Central memory CD4-positive, alpha-beta T cell (primary cell): ENCODE data around the gene RLN3.

Experiments
- DNase-seq: peaks from one replicate; pipeline ENCODE4 v3.0.0; 2022

RLN3 gene

GRCh38 chr19:14055396-14055795 lies 27.4 kb downstream of the RLN3 start:
- no peak for DNase-seq

- no peak for DNase-seq
These were observed 28.2 kb downstream of the RLN3 start for GRCh38 chr19:14056069-14056666.

GRCh38 chr19:14056741-14057356 lies 28.9 kb downstream of the RLN3 start:
- DNase-seq, result no peak

- DNase-seq, result no peak
These were observed 30.5 kb downstream of the RLN3 start for GRCh38 chr19:14058182-14059092.

GRCh38 chr19:14059093-14059480 lies 31.1 kb downstream of the RLN3 start:
- peak; percentile 26 for DNase-seq

- no peak for DNase-seq
These were observed 31.8 kb downstream of the RLN3 start for GRCh38 chr19:14059652-14060155.

GRCh38 chr19:14061081-14061749 lies 33.3 kb downstream of the RLN3 start:
- DNase-seq, result no peak

GRCh38 chr19:14061751-14062557 lies 34.0 kb downstream of the RLN3 start, which contains the start of gene PALM3:
PALM3 (minus strand) TSS chr19:14062076; CDS start chr19:14061980, 96 bp downstream.
- DNase-seq, result no peak

- no peak for DNase-seq
These were observed 34.6 kb downstream of the RLN3 start for GRCh38 chr19:14062558-14062855.

GRCh38 chr19:14063105-14063504 lies 35.2 kb downstream of the RLN3 start:
- no peak for DNase-seq

- no peak for DNase-seq
These were observed 38.2 kb downstream of the RLN3 start for GRCh38 chr19:14066134-14066533.

GRCh38 chr19:14070268-14071050 lies 42.5 kb downstream of the RLN3 start:
- DNase-seq, result no peak

- DNase-seq, result no peak
These were observed 44.8 kb downstream of the RLN3 start, which contains the start of gene MISP3 for GRCh38 chr19:14072535-14073260. MISP3 (plus strand) TSS chr19:14072786; CDS start chr19:14073310, 524 bp downstream.

- DNase-seq, result peak; percentile 79
These were observed 45.4 kb downstream of the RLN3 start for GRCh38 chr19:14073261-14073924.

GRCh38 chr19:14073925-14074838 lies 46.2 kb downstream of the RLN3 start:
- DNase-seq, result no peak

GRCh38 chr19:14078411-14078810 lies 50.5 kb downstream of the RLN3 start:
- DNase-seq, result no peak
